Upper lobe of left lung (tissue), 6 donors: Measurements from ENCODE around the gene KCNJ6. TPM values are rescaled to one million over a fixed set of nuclear protein-coding genes. Genes with fewer than 3 reads are reported as not detected.

Source experiments
- ATAC-seq, 2 donors: fragments of 200-7000 bp; cut with Tn5 transposase; one replicate each; pipeline ENCODE4 v1.9.1; 2022; ENCODE audit warnings: mild to moderate bottlenecking in 2 of 2, moderate library complexity in 2 of 2; ENCODE audit not compliant: low FRiP score in 2 of 2
- DNase-seq, 2 donors: peaks; one replicate each; pipeline ENCODE4 v3.0.0-alpha.2; 2019 to 2020
- H3K27ac ChIP-seq, 4 donors: fragments of 200-600 bp; sonication (generic); one replicate each; pipeline ENCODE4 v1.5.1; 2016 to 2019
- H3K27me3 ChIP-seq, 4 donors: fragments of 200-600 bp; sonication (generic); one replicate each; pipeline ENCODE4 v1.5.1; 2017 to 2019
- H3K36me3 ChIP-seq, 4 donors: fragments of 200-600 bp; sonication (generic); one replicate each; pipeline ENCODE4 v1.5.1; 2016 to 2019
- H3K4me1 ChIP-seq, 4 donors: fragments of 200-600 bp; sonication (generic); one replicate each; pipeline ENCODE4 v1.5.1; 2018 to 2019
- H3K4me3 ChIP-seq, 4 donors: fragments of 200-600 bp; sonication (generic); one replicate each; pipeline ENCODE4 v1.5.1; 2017 to 2019; ENCODE audit warnings: mild to moderate bottlenecking in 2 of 4, moderate library complexity in 1 of 4
- H3K9me3 ChIP-seq, 4 donors: fragments of 200-600 bp; sonication (generic); one replicate each; pipeline ENCODE4 v1.5.1; 2018 to 2019
- EP300 ChIP-seq, 4 donors: sonication (generic); formaldehyde crosslinking; IDR thresholded peaks; one replicate each; pipeline ENCODE4 v1.5.1; 2017; ENCODE audit warnings: antibody characterized with exemption in 4 of 4, control low read depth in 2 of 4
- POLR2A ChIP-seq, 4 donors: fragments of 450-650 bp; IDR thresholded peaks; one replicate each; pipeline ENCODE4 v1.5.1; 2016 to 2017; ENCODE audit warnings: antibody characterized with exemption in 4 of 4, mild to moderate bottlenecking in 2 of 4
- POLR2AphosphoS5 ChIP-seq, 2 donors: sonication (generic); formaldehyde crosslinking; IDR thresholded peaks; one replicate each; pipeline ENCODE4 v1.5.1; 2017; ENCODE audit warnings: antibody characterized with exemption in 2 of 2
- WGBS, 2 donors: methylation state at CpG; one replicate each; pipeline ENCODE4 v1.1.5; 2017 to 2018; 5-methylcytosine and 5-hydroxymethylcytosine counted together
- total RNA-seq, 6 donors: library from RNA; depleted of rRNA in 4 of 6; stranded (reverse); fragments of >200 nt in 4 of 6; gene quantifications; one replicate each; pipeline versions ENCODE4 v1.1.0 to v1.2.1, GENCODE V29; 2016 to 2021
- TF ChIP-seq, protein P1 (sequence below), 6 experiments: fragments of 450-650 bp in 4 of 6; fragments of 200-600 bp in 2 of 6; sonication (generic) in 2 of 6; IDR thresholded peaks; one replicate each; pipeline ENCODE4 v1.5.1; 2016 to 2019; ENCODE audit warnings: antibody characterized with exemption in 6 of 6
- donor health status: DM: no; HTN: no; CAD: no; lungs with moderate emphysema.
- donor health status: DM: no; HTN: yes; CAD: no; lungs with severe emphysema.

The KCNJ6 gene
- total RNA-seq, 6 donors from 2014 or later, result 0.06 to 0.15 TPM; not detected in 4

GRCh38 chr21:37945036-37945435 lies 28.8 kb upstream of the KCNJ6 start:
- Histone ChIP-seq H3K4me1 (no peaks in the 10 kb centered on the region), H3K4me3 (no peak overlapping the region), H3K27me3 (no peaks in the 10 kb centered on the region), H3K9me3 (no peaks in the 10 kb centered on the region), H3K27ac (no peak overlapping the region), H3K36me3 (no peaks in the 10 kb centered on the region)
- TF ChIP-seq EP300 (IDR thresholded peaks at IDR 0.05), result no peak
- TF ChIP-seq POLR2AphosphoS5 (IDR thresholded peaks at IDR 0.05), result no peak
- TF ChIP-seq, protein P1, sequence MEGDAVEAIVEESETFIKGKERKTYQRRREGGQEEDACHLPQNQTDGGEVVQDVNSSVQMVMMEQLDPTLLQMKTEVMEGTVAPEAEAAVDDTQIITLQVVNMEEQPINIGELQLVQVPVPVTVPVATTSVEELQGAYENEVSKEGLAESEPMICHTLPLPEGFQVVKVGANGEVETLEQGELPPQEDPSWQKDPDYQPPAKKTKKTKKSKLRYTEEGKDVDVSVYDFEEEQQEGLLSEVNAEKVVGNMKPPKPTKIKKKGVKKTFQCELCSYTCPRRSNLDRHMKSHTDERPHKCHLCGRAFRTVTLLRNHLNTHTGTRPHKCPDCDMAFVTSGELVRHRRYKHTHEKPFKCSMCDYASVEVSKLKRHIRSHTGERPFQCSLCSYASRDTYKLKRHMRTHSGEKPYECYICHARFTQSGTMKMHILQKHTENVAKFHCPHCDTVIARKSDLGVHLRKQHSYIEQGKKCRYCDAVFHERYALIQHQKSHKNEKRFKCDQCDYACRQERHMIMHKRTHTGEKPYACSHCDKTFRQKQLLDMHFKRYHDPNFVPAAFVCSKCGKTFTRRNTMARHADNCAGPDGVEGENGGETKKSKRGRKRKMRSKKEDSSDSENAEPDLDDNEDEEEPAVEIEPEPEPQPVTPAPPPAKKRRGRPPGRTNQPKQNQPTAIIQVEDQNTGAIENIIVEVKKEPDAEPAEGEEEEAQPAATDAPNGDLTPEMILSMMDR (IDR thresholded peaks at IDR 0.05), result no peak
- ATAC-seq (no peak), DNase-seq (no peak)
- whole genome bisulfite sequencing, 2 donors, result 83 to 86% methylated on average over 2 of the region's 2 CpGs

DNA sequence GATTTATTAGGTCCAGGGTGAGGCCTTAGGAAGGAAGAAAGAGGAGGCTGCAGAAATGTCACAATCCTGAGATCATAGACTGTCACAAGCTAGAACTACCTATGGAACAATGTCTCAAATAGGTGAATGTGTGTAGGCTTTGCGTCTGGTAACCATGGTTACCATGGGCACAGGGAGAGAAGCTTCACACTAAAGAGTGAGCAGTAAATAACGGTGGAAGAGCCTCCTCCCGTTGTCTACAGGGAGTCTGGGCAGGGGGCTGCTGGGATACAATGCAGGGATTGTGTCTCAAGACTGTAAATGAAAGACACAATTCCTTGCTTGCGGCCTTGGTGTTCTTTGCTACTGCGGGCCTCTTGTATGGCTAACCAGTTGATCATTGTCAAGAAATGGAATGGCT lies 28.2 kb upstream of the KCNJ6 start:
- no peaks in the 10 kb centered on the region for H3K27me3 ChIP-seq
- no peaks in the 10 kb centered on the region for H3K36me3 ChIP-seq
- DNase-seq (no peak), ATAC-seq (no peak)
- no peak for TF ChIP-seq EP300 (IDR thresholded peaks at IDR 0.05)
- no peak for TF ChIP-seq POLR2AphosphoS5 (IDR thresholded peaks at IDR 0.05)
- no peak overlapping the region for H3K4me3 ChIP-seq
- peaks cover 0 to 3% (median 0%) of the 10 kb centered on the region in 4 donors for H3K9me3 ChIP-seq
- H3K27ac ChIP-seq, result no peak overlapping the region
- 65 to 82% methylated on average over 5 of the region's 5 CpGs for WGBS, 2 donors
- H3K4me1 ChIP-seq, result no peaks in the 10 kb centered on the region

DNA sequence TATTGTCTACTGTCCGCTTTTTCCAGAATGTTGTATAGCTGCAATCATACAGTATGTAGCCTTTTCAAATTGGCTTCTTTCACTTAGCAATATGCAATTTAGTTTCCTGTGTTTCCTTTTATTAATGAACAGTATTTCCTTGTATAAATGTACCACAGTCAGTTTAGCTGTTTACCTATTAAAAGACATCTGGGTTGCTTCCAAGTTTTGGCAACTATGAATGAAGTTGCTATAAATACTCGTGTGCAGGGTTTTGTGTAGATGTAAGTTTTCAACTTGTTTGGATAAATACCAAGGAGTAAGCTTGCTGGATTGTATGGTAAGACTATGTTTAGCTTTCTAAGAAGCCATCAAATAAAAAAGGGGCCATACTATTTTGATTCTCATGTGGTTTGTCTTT lies 24.4 kb upstream of the KCNJ6 start:
- TF ChIP-seq EP300 (IDR thresholded peaks at IDR 0.05), result no peak
- TF ChIP-seq, protein P1 (IDR thresholded peaks at IDR 0.05), result no peak
- TF ChIP-seq POLR2A (IDR thresholded peaks at IDR 0.05), result no peak
- TF ChIP-seq POLR2AphosphoS5 (IDR thresholded peaks at IDR 0.05), result no peak
- no peaks in the 10 kb centered on the region for H3K27me3 ChIP-seq
- DNase-seq, result no peak
- H3K4me3 ChIP-seq, result no peak overlapping the region
- H3K4me1 ChIP-seq, result no peaks in the 10 kb centered on the region
- 45 to 51% methylated on average over 2 of the region's 2 CpGs for WGBS, 2 donors
- no peak overlapping the region for H3K27ac ChIP-seq
- no peaks in the 10 kb centered on the region for H3K36me3 ChIP-seq
- no peak for ATAC-seq
- H3K9me3 ChIP-seq, result peaks cover 0 to 3% (median 0%) of the 10 kb centered on the region in 4 donors

GRCh38 chr21:37939838-37940237 lies 23.6 kb upstream of the KCNJ6 start:
- H3K27me3 ChIP-seq, result no peaks in the 10 kb centered on the region
- H3K36me3 ChIP-seq, result no peaks in the 10 kb centered on the region
- no peak for ATAC-seq
- no peak for DNase-seq
- no peaks in the 10 kb centered on the region for H3K4me1 ChIP-seq
- WGBS, 2 donors, result 87 to 88% methylated on average over 4 of the region's 4 CpGs
- H3K4me3 ChIP-seq, result no peak overlapping the region
- peaks cover 0 to 3% (median 0%) of the 10 kb centered on the region in 4 donors for H3K9me3 ChIP-seq
- TF ChIP-seq POLR2AphosphoS5 (IDR thresholded peaks at IDR 0.05) (no peak), POLR2A (IDR thresholded peaks at IDR 0.05) (no peak), EP300 (IDR thresholded peaks at IDR 0.05) (no peak)
- TF ChIP-seq, protein P1 (IDR thresholded peaks at IDR 0.05), result no peak
- H3K27ac ChIP-seq, result no peak overlapping the region

DNA sequence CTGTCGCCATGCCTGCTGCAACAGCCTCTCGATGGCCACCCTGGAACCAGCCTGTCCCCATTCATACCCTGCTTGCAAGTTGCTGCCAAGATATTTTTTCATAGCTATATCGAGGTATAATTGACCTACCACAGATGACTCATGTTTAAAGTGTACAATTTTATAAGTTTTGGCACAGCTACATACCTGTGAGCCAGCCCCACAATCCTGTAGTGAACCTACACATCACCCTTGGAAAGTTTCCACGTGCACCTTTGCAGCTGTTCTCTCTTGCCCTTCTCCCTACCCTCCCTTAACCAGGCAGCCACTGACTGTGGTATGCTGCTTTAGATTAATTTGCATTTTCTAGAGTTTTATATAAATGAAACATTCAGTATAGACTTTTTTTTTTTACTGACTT lies 23.0 kb upstream of the KCNJ6 start:
- 86 to 90% methylated on average over 4 of the region's 4 CpGs for WGBS, 2 donors
- TF ChIP-seq EP300 (IDR thresholded peaks at IDR 0.05), result no peak
- TF ChIP-seq POLR2A (IDR thresholded peaks at IDR 0.05), result no peak
- TF ChIP-seq, protein P1 (IDR thresholded peaks at IDR 0.05), result no peak
- Histone ChIP-seq H3K4me3 (no peak overlapping the region), H3K27me3 (no peaks in the 10 kb centered on the region), H3K27ac (no peak overlapping the region), H3K36me3 (no peaks in the 10 kb centered on the region), H3K4me1 (no peaks in the 10 kb centered on the region), H3K9me3 (peaks cover 0 to 3% (median 0%) of the 10 kb centered on the region in 4 donors)
- peak in 1 of 2 donors; percentile 23 for DNase-seq
- ATAC-seq, result no peak
